Measurements from ENCODE around the gene VDR.

GRCh38 chr12:47885566-47885965 lies 19.2 kb downstream of the VDR start:
- TF ChIP-seq, protein P1, sequence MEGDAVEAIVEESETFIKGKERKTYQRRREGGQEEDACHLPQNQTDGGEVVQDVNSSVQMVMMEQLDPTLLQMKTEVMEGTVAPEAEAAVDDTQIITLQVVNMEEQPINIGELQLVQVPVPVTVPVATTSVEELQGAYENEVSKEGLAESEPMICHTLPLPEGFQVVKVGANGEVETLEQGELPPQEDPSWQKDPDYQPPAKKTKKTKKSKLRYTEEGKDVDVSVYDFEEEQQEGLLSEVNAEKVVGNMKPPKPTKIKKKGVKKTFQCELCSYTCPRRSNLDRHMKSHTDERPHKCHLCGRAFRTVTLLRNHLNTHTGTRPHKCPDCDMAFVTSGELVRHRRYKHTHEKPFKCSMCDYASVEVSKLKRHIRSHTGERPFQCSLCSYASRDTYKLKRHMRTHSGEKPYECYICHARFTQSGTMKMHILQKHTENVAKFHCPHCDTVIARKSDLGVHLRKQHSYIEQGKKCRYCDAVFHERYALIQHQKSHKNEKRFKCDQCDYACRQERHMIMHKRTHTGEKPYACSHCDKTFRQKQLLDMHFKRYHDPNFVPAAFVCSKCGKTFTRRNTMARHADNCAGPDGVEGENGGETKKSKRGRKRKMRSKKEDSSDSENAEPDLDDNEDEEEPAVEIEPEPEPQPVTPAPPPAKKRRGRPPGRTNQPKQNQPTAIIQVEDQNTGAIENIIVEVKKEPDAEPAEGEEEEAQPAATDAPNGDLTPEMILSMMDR (IDR thresholded peaks at IDR 0.05), result no peak
- no peak for TF ChIP-seq POLR2A (IDR thresholded peaks at IDR 0.05)

All from uterus (tissue), 2 donors.